GM18526 (cell line): ENCODE measurements around the gene MTO1.

Source experiments
- POLR2A ChIP-seq: IDR thresholded peaks from 3 replicates; pipeline ENCODE4 v1.6.1; 2011; ENCODE audit not compliant: insufficient read length; ENCODE audit errors: extremely low read depth

The MTO1 gene

GRCh38 chr6:73519926-73520687, 58.6 kb downstream of the MTO1 start:
- TF ChIP-seq POLR2A = peak; percentile 54

- TF ChIP-seq POLR2A = peak; percentile 100
These were observed 59.3 kb downstream of the MTO1 start, which contains the start of gene EEF1A1 for GRCh38 chr6:73520688-73521350. Gene EEF1A1 (minus strand): TSS chr6:73521032. CDS start chr6:73520026, 1,006 bp downstream.

GRCh38 chr6:73521351-73521985, 59.9 kb downstream of the MTO1 start:
- peak; percentile 38 for TF ChIP-seq POLR2A

- peak; percentile 91 for TF ChIP-seq POLR2A
These were observed 62.0 kb downstream of the MTO1 start for GRCh38 chr6:73523434-73524123.

GRCh38 chr6:73525546-73526330, 64.2 kb downstream of the MTO1 start:
- no peak for TF ChIP-seq POLR2A

GRCh38 chr6:73528897-73529296, 67.4 kb downstream of the MTO1 start:
- TF ChIP-seq POLR2A = no peak

- TF ChIP-seq POLR2A = no peak
These were observed 70.8 kb downstream of the MTO1 start for GRCh38 chr6:73532293-73532692.

GRCh38 chr6:73534628-73535027, 73.1 kb downstream of the MTO1 start:
- TF ChIP-seq POLR2A = no peak

GRCh38 chr6:73537677-73538076, 76.1 kb downstream of the MTO1 start:
- TF ChIP-seq POLR2A = no peak

GRCh38 chr6:73538116-73538779, 76.7 kb downstream of the MTO1 start:
- TF ChIP-seq POLR2A = no peak

- no peak for TF ChIP-seq POLR2A
These were observed 81.4 kb downstream of the MTO1 start for GRCh38 chr6:73542891-73543290.

GRCh38 chr6:73547036-73547435, 85.5 kb downstream of the MTO1 start:
- TF ChIP-seq POLR2A = no peak

- TF ChIP-seq POLR2A = no peak
These were observed 87.2 kb downstream of the MTO1 start for GRCh38 chr6:73548458-73549446.
